ENCODE data around the gene CNTLN.

Gene CNTLN

GRCh38 chr9:17480966-17481365 is 346.1 kb downstream of the CNTLN start:
- Histone ChIP-seq H3K9me3 (ENCODE audit: insufficient read depth, low read depth, low read length) (no peaks in the 10 kb centered on the region), H3K27me3 (ENCODE audit: insufficient read depth, low read length, poor library complexity, severe bottlenecking) (no peaks in the 10 kb centered on the region), H3K4me3 (ENCODE audit: low read length, poor library complexity, severe bottlenecking) (no peak overlapping the region), H3K36me3 (ENCODE audit: insufficient read depth, low read length) (no peaks in the 10 kb centered on the region), H3K4me1 (ENCODE audit: insufficient read depth, low read length, poor library complexity, severe bottlenecking) (peaks cover 4% of the 10 kb centered on the region), H4K20me1 (ENCODE audit: insufficient read depth, low read length, poor library complexity, severe bottlenecking) (no peaks in the 10 kb centered on the region), H3K9ac (ENCODE audit: low read depth, low read length, poor library complexity, severe bottlenecking) (no peak overlapping the region), H3K79me2 (ENCODE audit: insufficient read depth, low read length) (no peaks in the 10 kb centered on the region), H2AFZ (ENCODE audit: low read length) (no peak overlapping the region), H3K9me2 (replicated peaks; ENCODE audit: low read depth, low read length) (no peaks in the 10 kb centered on the region), H3F3A (ENCODE audit: low read depth) (no peaks in the 10 kb centered on the region), H3K4me2 (ENCODE audit: low read depth, low read length, poor library complexity, severe bottlenecking) (no peak overlapping the region)
- TF ChIP-seq CTCF (conservative IDR thresholded peaks at IDR 0.05; ENCODE audit: low read length) (no peak), EZH2phosphoT487 (IDR thresholded peaks at IDR 0.05; ENCODE audit: borderline replicate concordance) (no peak)

GRCh38 chr9:17481565-17481964 is 346.7 kb downstream of the CNTLN start:
- no peaks in the 10 kb centered on the region for H3K79me2 ChIP-seq (ENCODE audit: insufficient read depth, low read length)
- no peaks in the 10 kb centered on the region for H3K36me3 ChIP-seq (ENCODE audit: insufficient read depth, low read length)
- TF ChIP-seq CTCF (conservative IDR thresholded peaks at IDR 0.05; ENCODE audit: low read length) = no peak
- no peak for TF ChIP-seq EZH2phosphoT487 (IDR thresholded peaks at IDR 0.05; ENCODE audit: borderline replicate concordance)
- H3F3A ChIP-seq (ENCODE audit: low read depth) = no peaks in the 10 kb centered on the region
- no peak overlapping the region for H2AFZ ChIP-seq (ENCODE audit: low read length)
- no peaks in the 10 kb centered on the region for H3K9me3 ChIP-seq (ENCODE audit: insufficient read depth, low read depth, low read length)
- H3K4me2 ChIP-seq (ENCODE audit: low read depth, low read length, poor library complexity, severe bottlenecking) = no peak overlapping the region
- H3K27me3 ChIP-seq (ENCODE audit: insufficient read depth, low read length, poor library complexity, severe bottlenecking) = no peaks in the 10 kb centered on the region
- peaks cover 4% of the 10 kb centered on the region for H3K4me1 ChIP-seq (ENCODE audit: insufficient read depth, low read length, poor library complexity, severe bottlenecking)
- H3K4me3 ChIP-seq (ENCODE audit: low read length, poor library complexity, severe bottlenecking) = no peak overlapping the region
- no peak overlapping the region for H3K9ac ChIP-seq (ENCODE audit: low read depth, low read length, poor library complexity, severe bottlenecking)
- no peaks in the 10 kb centered on the region for H3K9me2 ChIP-seq (replicated peaks; ENCODE audit: low read depth, low read length)
- H4K20me1 ChIP-seq (ENCODE audit: insufficient read depth, low read length, poor library complexity, severe bottlenecking) = no peaks in the 10 kb centered on the region

GRCh38 chr9:17484906-17485305 is 350.1 kb downstream of the CNTLN start:
- H3K9me3 ChIP-seq (ENCODE audit: insufficient read depth, low read depth, low read length) = no peaks in the 10 kb centered on the region
- no peaks in the 10 kb centered on the region for H3K36me3 ChIP-seq (ENCODE audit: insufficient read depth, low read length)
- H3K4me2 ChIP-seq (ENCODE audit: low read depth, low read length, poor library complexity, severe bottlenecking) = no peak overlapping the region
- TF ChIP-seq CTCF (conservative IDR thresholded peaks at IDR 0.05; ENCODE audit: low read length) = no peak
- TF ChIP-seq EZH2phosphoT487 (IDR thresholded peaks at IDR 0.05; ENCODE audit: borderline replicate concordance) = no peak
- no peaks in the 10 kb centered on the region for H3K79me2 ChIP-seq (ENCODE audit: insufficient read depth, low read length)
- H3F3A ChIP-seq (ENCODE audit: low read depth) = no peaks in the 10 kb centered on the region
- H4K20me1 ChIP-seq (ENCODE audit: insufficient read depth, low read length, poor library complexity, severe bottlenecking) = no peaks in the 10 kb centered on the region
- H3K4me1 ChIP-seq (ENCODE audit: insufficient read depth, low read length, poor library complexity, severe bottlenecking) = peaks cover 4% of the 10 kb centered on the region
- no peak overlapping the region for H3K9ac ChIP-seq (ENCODE audit: low read depth, low read length, poor library complexity, severe bottlenecking)
- H3K9me2 ChIP-seq (replicated peaks; ENCODE audit: low read depth, low read length) = no peaks in the 10 kb centered on the region
- no peaks in the 10 kb centered on the region for H3K27me3 ChIP-seq (ENCODE audit: insufficient read depth, low read length, poor library complexity, severe bottlenecking)
- H3K4me3 ChIP-seq (ENCODE audit: low read length, poor library complexity, severe bottlenecking) = no peak overlapping the region
- no peak overlapping the region for H2AFZ ChIP-seq (ENCODE audit: low read length)
